K562 (cell line): Measurements from ENCODE around the gene PPM1E. TPM values are rescaled to one million over a fixed set of nuclear protein-coding genes. Genes with fewer than 3 reads are reported as not detected.

Source experiments
- GATAD2A ChIP-seq: fragments of 450-650 bp; IDR thresholded peaks from 2 replicates; pipeline ENCODE4 v1.6.1; 2017
- GTF2A2 ChIP-seq: IDR thresholded peaks from 2 replicates; pipeline ENCODE4 v1.6.1; 2016; ENCODE audit warnings: mild to moderate bottlenecking, missing genetic modification characterization, missing compliant biosample characterization
- HOXB6 ChIP-seq: fragments of 250-450 bp; sonication (Bioruptor Pico); IDR thresholded peaks from 2 replicates; pipeline ENCODE4 v1.5.1; 2022; ENCODE audit warnings: mild to moderate bottlenecking, borderline replicate concordance
- IRF1 ChIP-seq: sonication (generic); formaldehyde crosslinking; IDR thresholded peaks from 2 replicates; pipeline ENCODE4 v1.8.0; 2022; ENCODE audit warnings: missing genetic modification reagents, mild to moderate bottlenecking, borderline replicate concordance
- NBN ChIP-seq: fragments of 450-650 bp; IDR thresholded peaks from 2 replicates; pipeline ENCODE4 v1.6.1; 2016; ENCODE audit warnings: low read depth, mild to moderate bottlenecking
- PCBP1 ChIP-seq: fragments of 200-400 bp; formaldehyde crosslinking; IDR thresholded peaks from 2 replicates; pipeline ENCODE4 v1.6.1; 2018; ENCODE audit warnings: mild to moderate bottlenecking, low read depth, low read length; ENCODE audit not compliant: poor library complexity, severe bottlenecking
- POLR2A ChIP-seq: fragments of 450-650 bp; conservative IDR thresholded peaks from 2 replicates; pipeline ENCODE4 v1.6.1; 2016
- PTTG1 ChIP-seq: fragments of 450-650 bp; IDR thresholded peaks from 2 replicates; pipeline ENCODE4 v1.6.1; 2016; ENCODE audit warnings: low read depth, mild to moderate bottlenecking, missing genetic modification characterization, missing compliant biosample characterization
- RBM22 ChIP-seq: fragments of 200-400 bp; formaldehyde crosslinking; IDR thresholded peaks from 2 replicates; pipeline ENCODE4 v1.6.1; 2018; ENCODE audit warnings: low read length, low read depth; ENCODE audit not compliant: poor library complexity, severe bottlenecking
- TEAD1 ChIP-seq, 2 experiments: fragments of 450-650 bp in 1 of 2; sonication (generic) in 1 of 2; formaldehyde crosslinking; IDR thresholded peaks; 2 replicates each; pipeline versions ENCODE4 v1.4.0 to v1.8.0; 2020 to 2022; ENCODE audit warnings: mild to moderate bottlenecking in 2 of 2, missing genetic modification reagents in 1 of 2
- TSHZ1 ChIP-seq: fragments of 250-450 bp; sonication (Bioruptor Pico); IDR thresholded peaks from 2 replicates; pipeline ENCODE4 v1.4.0; 2020; ENCODE audit warnings: mild to moderate bottlenecking, moderate library complexity
- ZBTB12 ChIP-seq: fragments of 250-450 bp; sonication (Bioruptor Pico); IDR thresholded peaks from 2 replicates; pipeline ENCODE4 v1.4.0; 2020
- ZNF121 ChIP-seq: sonication (generic); formaldehyde crosslinking; conservative IDR thresholded peaks from 2 replicates; pipeline ENCODE4 v1.8.0; 2022; ENCODE audit warnings: missing genetic modification reagents
- ZNF124 ChIP-seq: sonication (generic); formaldehyde crosslinking; IDR thresholded peaks from 2 replicates; pipeline ENCODE4 v1.8.1; 2022; ENCODE audit warnings: missing genetic modification reagents
- ZNF165 ChIP-seq: fragments of 250-450 bp; sonication (Bioruptor Pico); IDR thresholded peaks from 2 replicates; pipeline ENCODE4 v1.4.0; 2020; ENCODE audit warnings: borderline replicate concordance
- ZNF175 ChIP-seq: fragments of 200-800 bp; sonication (Bioruptor generic); IDR thresholded peaks from 2 replicates; pipeline ENCODE4 v1.6.1; 2016; ENCODE audit warnings: low read depth, mild to moderate bottlenecking, missing genetic modification characterization, missing compliant biosample characterization
- ZNF24 ChIP-seq: fragments of 450-650 bp; IDR thresholded peaks from 2 replicates; pipeline ENCODE4 v1.6.1; 2016
- ZNF766 ChIP-seq: fragments of 200-800 bp; sonication (Bioruptor generic); conservative IDR thresholded peaks from 2 replicates; pipeline ENCODE4 v1.6.1; 2016; ENCODE audit warnings: missing genetic modification characterization, missing compliant biosample characterization
- polyA plus RNA-seq, 8 experiments: library from polyadenylated mRNA; depleted of rRNA in 4 of 8; stranded (reverse) in 5 of 8; unstranded in 3 of 8; fragments of >200 nt; fragmentation: Nextera tagmentation in 2 of 8; fragmentation: Illumina TruSeq in 1 of 8; extraction: Ambion mirVana in 2 of 8; extraction: Trizol in 1 of 8; gene quantifications; 2 replicates each; pipeline versions ENCODE4 v1.2.1 to v1.2.3, GENCODE V29; 2011 to 2014; ENCODE audit warnings: inconsistent platforms in 1 of 8, missing spikeins in 1 of 8
- total RNA-seq, 7 experiments: library from RNA; depleted of rRNA in 6 of 7; stranded (reverse); fragments of >200 nt in 6 of 7; fragmentation: Illumina TruSeq in 2 of 7; extraction: Trizol in 2 of 7; gene quantifications; 2 replicates each; pipeline versions ENCODE4 v1.2.1 to v1.2.3, GENCODE V29; 2011 to 2021; ENCODE audit warnings: low replicate concordance in 1 of 7
- TF ChIP-seq, protein P1 (sequence below): fragments of 250-450 bp; sonication (Bioruptor Pico); IDR thresholded peaks from 2 replicates; pipeline ENCODE4 v1.8.0; 2022; ENCODE audit warnings: inconsistent platforms, mild to moderate bottlenecking, moderate library complexity, borderline replicate concordance
- TF ChIP-seq, protein P2 (sequence below): fragments of 250-450 bp; sonication (Bioruptor Pico); IDR thresholded peaks from 2 replicates; pipeline ENCODE4 v1.8.0; 2021; ENCODE audit warnings: mild to moderate bottlenecking, moderate library complexity

The PPM1E gene
- total and polyA plus RNA-seq, 9 of the 15 experiments (the other 6 are each of a cell fraction or from before 2014, with no cell fraction given), result 1.0 to 5.7 (median 4.7) TPM

- no peak for TF ChIP-seq TSHZ1 (CRISPR knock-in tag)
- 0 out of 4 replicates have a peak, but pooled peaks of 1 of the 2 experiments have one; percentile 35 for TF ChIP-seq TEAD1 (CRISPR knock-in tag; IDR thresholded peaks at IDR 0.05)
- TF ChIP-seq PCBP1, result no peak
- TF ChIP-seq RBM22, result no peak
- peak; percentile 62; the same call in 1 of the 2 replicates for TF ChIP-seq GTF2A2 (tag)
- no peak for TF ChIP-seq ZNF165 (CRISPR knock-in tag)
- peak; percentile 94 for TF ChIP-seq PTTG1 (tag)
- TF ChIP-seq ZNF766 (CRISPR knock-in tag), result peak; percentile 82
- no peak for TF ChIP-seq ZBTB12
- TF ChIP-seq ZNF124 (CRISPR knock-in tag), result no peak
- no peak for TF ChIP-seq IRF1 (CRISPR knock-in tag)
- TF ChIP-seq ZNF24, result peak; percentile 50; the same call in 1 of the 2 replicates
- TF ChIP-seq POLR2A, result no peak
- no peak for TF ChIP-seq GATAD2A
- TF ChIP-seq, protein P1, sequence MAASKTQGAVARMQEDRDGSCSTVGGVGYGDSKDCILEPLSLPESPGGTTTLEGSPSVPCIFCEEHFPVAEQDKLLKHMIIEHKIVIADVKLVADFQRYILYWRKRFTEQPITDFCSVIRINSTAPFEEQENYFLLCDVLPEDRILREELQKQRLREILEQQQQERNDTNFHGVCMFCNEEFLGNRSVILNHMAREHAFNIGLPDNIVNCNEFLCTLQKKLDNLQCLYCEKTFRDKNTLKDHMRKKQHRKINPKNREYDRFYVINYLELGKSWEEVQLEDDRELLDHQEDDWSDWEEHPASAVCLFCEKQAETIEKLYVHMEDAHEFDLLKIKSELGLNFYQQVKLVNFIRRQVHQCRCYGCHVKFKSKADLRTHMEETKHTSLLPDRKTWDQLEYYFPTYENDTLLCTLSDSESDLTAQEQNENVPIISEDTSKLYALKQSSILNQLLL (CRISPR knock-in tag), result no peak
- no peak for TF ChIP-seq HOXB6
- peak; percentile 98 for TF ChIP-seq ZNF175 (CRISPR knock-in tag)
- TF ChIP-seq, protein P2, sequence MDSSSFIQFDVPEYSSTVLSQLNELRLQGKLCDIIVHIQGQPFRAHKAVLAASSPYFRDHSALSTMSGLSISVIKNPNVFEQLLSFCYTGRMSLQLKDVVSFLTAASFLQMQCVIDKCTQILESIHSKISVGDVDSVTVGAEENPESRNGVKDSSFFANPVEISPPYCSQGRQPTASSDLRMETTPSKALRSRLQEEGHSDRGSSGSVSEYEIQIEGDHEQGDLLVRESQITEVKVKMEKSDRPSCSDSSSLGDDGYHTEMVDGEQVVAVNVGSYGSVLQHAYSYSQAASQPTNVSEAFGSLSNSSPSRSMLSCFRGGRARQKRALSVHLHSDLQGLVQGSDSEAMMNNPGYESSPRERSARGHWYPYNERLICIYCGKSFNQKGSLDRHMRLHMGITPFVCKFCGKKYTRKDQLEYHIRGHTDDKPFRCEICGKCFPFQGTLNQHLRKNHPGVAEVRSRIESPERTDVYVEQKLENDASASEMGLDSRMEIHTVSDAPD (CRISPR knock-in tag), result no peak
- no peak for TF ChIP-seq ZNF121
- no peak for TF ChIP-seq NBN
These were observed 158.5 kb downstream of the PPM1E start (continued) for GRCh38 chr17:58913971-58914769.
